ENCODE data around the gene SLC16A11.
A peak's percentile ranks its signal among the peaks of the same experiment; 100 is the strongest.
"Not testable (repeated sequence)": the region's sequence is repeated elsewhere in the genome, so short reads cannot be mapped to it uniquely, and the experiment has no call there.

SLC16A11 gene

GRCh38 chr17:7011415-7011814 lies 32.5 kb downstream of the SLC16A11 start:
- DNase-seq = no peak

- DNase-seq = no peak
These were observed 33.4 kb downstream of the SLC16A11 start for GRCh38 chr17:7010523-7010922.

- DNase-seq = no peak
These were observed 36.7 kb downstream of the SLC16A11 start for GRCh38 chr17:7007143-7007542.

- DNase-seq = no peak
These were observed 38.2 kb downstream of the SLC16A11 start for GRCh38 chr17:7005716-7006115.

- no peak for DNase-seq
These were observed 39.3 kb downstream of the SLC16A11 start for GRCh38 chr17:7004398-7005253.

GRCh38 chr17:7003745-7004144 lies 40.1 kb downstream of the SLC16A11 start:
- no peak for DNase-seq

GRCh38 chr17:7002288-7003047 lies 41.4 kb downstream of the SLC16A11 start:
- DNase-seq = no peak

GRCh38 chr17:7001318-7001961 lies 42.5 kb downstream of the SLC16A11 start:
- peak in 2 of 56 donors; percentile 12 for DNase-seq

- DNase-seq = no peak
These were observed 44.9 kb downstream of the SLC16A11 start for GRCh38 chr17:6998855-6999508.

- DNase-seq = no peak
These were observed 46.7 kb downstream of the SLC16A11 start for GRCh38 chr17:6997171-6997570.

- no peak for DNase-seq
These were observed 47.5 kb downstream of the SLC16A11 start for GRCh38 chr17:6996256-6997011.

- DNase-seq = no peak
These were observed 48.2 kb downstream of the SLC16A11 start, which contains the start of gene ALOX12 for GRCh38 chr17:6995500-6996255. ALOX12 (plus strand) TSS chr17:6996049; CDS start chr17:6996118, 69 bp downstream.

- DNase-seq = no peak
These were observed 49.1 kb downstream of the SLC16A11 start for GRCh38 chr17:6994666-6995256.

- DNase-seq = no peak
These were observed 49.7 kb downstream of the SLC16A11 start for GRCh38 chr17:6994118-6994598.

GRCh38 chr17:6993613-6994056 lies 50.3 kb downstream of the SLC16A11 start:
- DNase-seq = not testable (repeated sequence)
